H9 (cell line): Measurements from ENCODE around the gene DDIAS. TPM values are rescaled to one million over a fixed set of nuclear protein-coding genes. Genes with fewer than 3 reads are reported as not detected.

Experiments used
- DNase-seq: peaks from one replicate; pipeline ENCODE4 v3.0.0-alpha.2; 2017
- H2AFZ ChIP-seq: one replicate; pipeline ENCODE4 v1.6.1; 2013; ENCODE audit warnings: mild to moderate bottlenecking, low read length, control low read depth, moderate library complexity
- H2AK5ac ChIP-seq: 2 replicates; pipeline ENCODE4 v1.6.1; 2013; ENCODE audit warnings: low read length, control low read depth, mixed read lengths; ENCODE audit not compliant: insufficient read length
- H2BK120ac ChIP-seq: one replicate; pipeline ENCODE4 v1.6.1; 2013; ENCODE audit warnings: low read depth, mild to moderate bottlenecking, low read length, control low read depth, inconsistent platforms; ENCODE audit not compliant: poor library complexity, severe bottlenecking
- H2BK12ac ChIP-seq: 2 replicates; pipeline ENCODE4 v1.6.1; 2013; ENCODE audit warnings: low read length, control low read depth, mixed read lengths, low read depth; ENCODE audit not compliant: insufficient read length
- H2BK15ac ChIP-seq: 2 replicates; pipeline ENCODE4 v1.6.1; 2013; ENCODE audit warnings: low read depth, low read length, control low read depth
- H2BK20ac ChIP-seq: one replicate; pipeline ENCODE4 v1.6.1; 2013; ENCODE audit warnings: low read depth, mild to moderate bottlenecking, low read length, control low read depth, inconsistent platforms; ENCODE audit not compliant: poor library complexity, severe bottlenecking
- H2BK5ac ChIP-seq: 2 replicates; pipeline ENCODE4 v1.6.1; 2013; ENCODE audit warnings: low read length, control low read depth, mixed read lengths; ENCODE audit not compliant: insufficient read length
- H3K14ac ChIP-seq: 2 replicates; pipeline ENCODE4 v1.6.1; 2013; ENCODE audit warnings: low read length, control low read depth; ENCODE audit not compliant: insufficient read depth
- H3K18ac ChIP-seq: 2 replicates; pipeline ENCODE4 v1.6.1; 2013; ENCODE audit warnings: low read depth, mild to moderate bottlenecking, mixed read lengths, low read length, control low read depth; ENCODE audit not compliant: insufficient read length
- H3K23ac ChIP-seq: 2 replicates; pipeline ENCODE4 v1.6.1; 2013; ENCODE audit warnings: low read length, control low read depth, mixed read lengths, low read depth; ENCODE audit not compliant: insufficient read length
- H3K23me2 ChIP-seq: 2 replicates; pipeline ENCODE4 v1.6.1; 2013; ENCODE audit warnings: low read depth, mild to moderate bottlenecking, mixed read lengths, low read length, control low read depth; ENCODE audit not compliant: insufficient read length, poor library complexity, severe bottlenecking
- H3K27ac ChIP-seq: 2 replicates; pipeline ENCODE4 v1.5.1; 2013; ENCODE audit warnings: low read length, control low read depth, mixed read lengths, low read depth; ENCODE audit not compliant: insufficient read length
- H3K27me3 ChIP-seq: 2 replicates; pipeline ENCODE4 v1.6.1; 2013; ENCODE audit warnings: low read length, control low read depth, inconsistent platforms; ENCODE audit not compliant: insufficient read depth
- H3K4ac ChIP-seq: 2 replicates; pipeline ENCODE4 v1.6.1; 2013; ENCODE audit warnings: low read depth, mild to moderate bottlenecking, control low read depth, inconsistent platforms, low read length, moderate library complexity
- H3K4me1 ChIP-seq: 2 replicates; pipeline ENCODE4 v1.6.1; 2013; ENCODE audit warnings: low read length, control low read depth, inconsistent platforms; ENCODE audit not compliant: insufficient read depth
- H3K4me2 ChIP-seq: 2 replicates; pipeline ENCODE4 v1.6.1; 2013; ENCODE audit warnings: low read length, control low read depth, mixed read lengths; ENCODE audit not compliant: insufficient read length, insufficient read depth
- H3K56ac ChIP-seq: 2 replicates; pipeline ENCODE4 v1.6.1; 2013; ENCODE audit warnings: low read depth, mild to moderate bottlenecking, mixed read lengths, low read length, control low read depth; ENCODE audit not compliant: insufficient read length
- H3K79me1 ChIP-seq: 2 replicates; pipeline ENCODE4 v1.6.1; 2013; ENCODE audit warnings: low read depth, mild to moderate bottlenecking, moderate library complexity, low read length, control low read depth, inconsistent platforms; ENCODE audit not compliant: insufficient read depth, poor library complexity, severe bottlenecking
- H3K79me2 ChIP-seq: 2 replicates; pipeline ENCODE4 v1.6.1; 2013; ENCODE audit warnings: low read length, control low read depth, inconsistent platforms; ENCODE audit not compliant: insufficient read depth
- H3K9ac ChIP-seq: 2 replicates; pipeline ENCODE4 v1.6.1; 2013; ENCODE audit warnings: low read length, control low read depth, mixed read lengths; ENCODE audit not compliant: insufficient read length; ENCODE audit errors: extremely low read depth
- H3K9me3 ChIP-seq: one replicate; pipeline ENCODE4 v1.6.1; 2013; ENCODE audit warnings: low read depth, low read length, inconsistent platforms; ENCODE audit not compliant: control insufficient read depth
- H3T11ph ChIP-seq: one replicate; pipeline ENCODE4 v1.6.1; 2013; ENCODE audit warnings: mild to moderate bottlenecking, low read length, control low read depth, inconsistent platforms
- H4K20me1 ChIP-seq: one replicate; pipeline ENCODE4 v1.6.1; 2013; ENCODE audit not compliant: control insufficient read depth, insufficient read length, insufficient read depth
- H4K5ac ChIP-seq: 2 replicates; pipeline ENCODE4 v1.6.1; 2013; ENCODE audit warnings: low read depth, mild to moderate bottlenecking, mixed read lengths, low read length, control low read depth; ENCODE audit not compliant: insufficient read length
- H4K8ac ChIP-seq: replicated peaks from 2 replicates; pipeline ENCODE4 v1.6.1; 2013; ENCODE audit warnings: low read length, control low read depth, mixed read lengths, low read depth; ENCODE audit not compliant: insufficient read length
- H4K91ac ChIP-seq: 2 replicates; pipeline ENCODE4 v1.6.1; 2013; ENCODE audit warnings: low read depth, mild to moderate bottlenecking, moderate library complexity, mixed read lengths, low read length, control low read depth; ENCODE audit not compliant: insufficient read length
- H3K27ac Mint-ChIP-seq, 3 experiments: 2 replicates in 2 of 3; 3 replicates in 1 of 3; pipeline ENCODE4 v1.8.0; 2020 to 2021; ENCODE audit warnings: mixed read lengths in 3 of 3, mild to moderate bottlenecking in 1 of 3, moderate library complexity in 1 of 3
- H3K27me3 Mint-ChIP-seq: 2 replicates; pipeline ENCODE4 v1.8.0; 2021; ENCODE audit warnings: low read depth, mild to moderate bottlenecking, moderate library complexity, mixed read lengths
- H3K36me3 Mint-ChIP-seq, 3 experiments: 2 replicates in 2 of 3; 3 replicates in 1 of 3; pipeline ENCODE4 v1.8.0; 2020 to 2021; ENCODE audit warnings: low read depth in 3 of 3, mixed read lengths in 3 of 3; ENCODE audit not compliant: insufficient read depth in 1 of 3
- H3K4me1 Mint-ChIP-seq, 2 experiments: 2 replicates each; pipeline ENCODE4 v1.8.0; 2020; ENCODE audit warnings: mixed read lengths in 2 of 2
- H3K4me3 Mint-ChIP-seq, 2 experiments: 2 replicates in 1 of 2; 3 replicates in 1 of 2; pipeline ENCODE4 v1.8.0; 2020 to 2021; ENCODE audit warnings: mild to moderate bottlenecking in 2 of 2, mixed read lengths in 2 of 2, moderate library complexity in 1 of 2
- H3K9me3 Mint-ChIP-seq, 2 experiments: 2 replicates in 1 of 2; 3 replicates in 1 of 2; pipeline ENCODE4 v1.8.0; 2020; ENCODE audit warnings: mild to moderate bottlenecking in 2 of 2, mixed read lengths in 2 of 2, moderate library complexity in 1 of 2
- CTCF ChIP-seq: fragments of 200-600 bp; sonication (generic); conservative IDR thresholded peaks from 3 replicates; pipeline ENCODE4 v1.8.0; 2021; ENCODE audit warnings: antibody characterized with exemption, mild to moderate bottlenecking
- WGBS: extraction: QIAGEN DNeasy Blood & Tissue Kit; methylation state at CpG from one replicate; pipeline ENCODE4 v1.1.7; 2013; ENCODE audit warnings: missing lambda C conversion rate, low lambda C conversion rate, mixed read lengths; ENCODE audit not compliant: insufficient read length; ENCODE audit errors: extremely low coverage; 5-methylcytosine and 5-hydroxymethylcytosine counted together
- total RNA-seq: library from RNA; stranded (reverse); gene quantifications from 2 replicates; pipeline ENCODE4 v1.2.1, GENCODE V29; 2021

The DDIAS gene
- total RNA-seq, 1 experiment from 2014 or later = 18.6 TPM

GRCh38 chr11:82900277-82901164 lies 1.0 kb upstream of the DDIAS start, which contains the start of gene PRCP:
PRCP (minus strand) TSS chr11:82900430; CDS start chr11:82900402, 28 bp downstream.
- H3T11ph ChIP-seq = no peak within 1 kb of the TSS
- no peaks in the 10 kb centered on the region for H3K79me1 ChIP-seq
- no peak within 1 kb of the TSS for H2BK12ac ChIP-seq
- Mint-ChIP-seq H3K27ac (peak within 1 kb of the TSS; percentile 97 to 99 (median 97)), H3K36me3 (0 out of 7 replicates have a peak, but pooled peaks cover 0 to 2% (median 2%) of the 10 kb centered on the region in 3 experiments), H3K27me3 (no peaks in the 10 kb centered on the region), H3K9me3 (no peaks in the 10 kb centered on the region), H3K4me3 (peak within 1 kb of the TSS; percentile 92 to 99), H3K4me1 (peaks cover 21 to 24% of the 10 kb centered on the region in 2 experiments)
- H3K79me2 ChIP-seq = peaks cover 11% of the 10 kb centered on the region; the same call in 1 of the 2 replicates
- H3K9me3 ChIP-seq = no peaks in the 10 kb centered on the region
- H2BK120ac ChIP-seq = no peak within 1 kb of the TSS
- peak within 1 kb of the TSS; percentile 72 for H3K9ac ChIP-seq
- H4K8ac ChIP-seq = no peak within 1 kb of the TSS
- no CpG with 5 or more reads among the region's 40 CpGs for WGBS
- peak; percentile 97 for DNase-seq
- H2AFZ ChIP-seq = peak within 1 kb of the TSS; percentile 63
- no peak within 1 kb of the TSS for H4K91ac ChIP-seq
- no peak within 1 kb of the TSS for H4K5ac ChIP-seq
- H2BK20ac ChIP-seq = no peak within 1 kb of the TSS
- no peak within 1 kb of the TSS for H3K4ac ChIP-seq
- no peak within 1 kb of the TSS for H2AK5ac ChIP-seq
- H3K27ac ChIP-seq = no peak within 1 kb of the TSS
- TF ChIP-seq CTCF = no peak; the same call in 2 of the 3 replicates
- H2BK5ac ChIP-seq = no peak within 1 kb of the TSS
- peaks cover 16% of the 10 kb centered on the region for H3K23me2 ChIP-seq
- peak within 1 kb of the TSS; percentile 61 for H3K14ac ChIP-seq
- H3K4me1 ChIP-seq = peaks cover 3% of the 10 kb centered on the region; the same call in 1 of the 2 replicates
- peak within 1 kb of the TSS; percentile 90 for H3K4me2 ChIP-seq
- H3K18ac ChIP-seq = peak within 1 kb of the TSS; percentile 84
- H3K56ac ChIP-seq = no peak within 1 kb of the TSS
- no peak within 1 kb of the TSS for H2BK15ac ChIP-seq
- no peak within 1 kb of the TSS for H3K23ac ChIP-seq
- no peaks in the 10 kb centered on the region for H3K27me3 ChIP-seq
- H4K20me1 ChIP-seq = no peaks in the 10 kb centered on the region
